Activated naive CD4-positive, alpha-beta T cell treated with anti-CD3 and anti-CD28 coated beads, Interleukin-2, amount 50 U/mL, for 72 hours (primary cell): ENCODE data around the gene OSBP2. TPM values are rescaled to one million over a fixed set of nuclear protein-coding genes. Genes with fewer than 3 reads are reported as not detected.
"Not testable (repeated sequence)": the region's sequence is repeated elsewhere in the genome, so short reads cannot be mapped to it uniquely, and the experiment has no call there.

Experiments
- ATAC-seq, 2 donors: fragments of 150-1000 bp; cut with Tn5 transposase; 2 replicates each; pipeline ENCODE4 v1.10.0; 2021; ENCODE audit warnings: mild to moderate bottlenecking in 2 of 2, moderate library complexity in 2 of 2
- DNase-seq, 2 donors: peaks; one replicate each; pipeline ENCODE4 v3.0.0; 2021 to 2022; ENCODE audit warnings: low spot score in 2 of 2
- H3K27ac Mint-ChIP-seq, 2 donors: one replicate each; pipeline ENCODE4 v1.8.0; 2022; ENCODE audit warnings: mild to moderate bottlenecking in 2 of 2, mixed read lengths in 2 of 2
- H3K36me3 Mint-ChIP-seq, 2 donors: one replicate each; pipeline ENCODE4 v1.8.0; 2022; ENCODE audit warnings: mixed read lengths in 2 of 2
- H3K9me3 Mint-ChIP-seq, 2 donors: one replicate each; pipeline ENCODE4 v1.8.0; 2022; ENCODE audit warnings: mixed read lengths in 2 of 2
- total RNA-seq, 2 donors: library from RNA; stranded (reverse); gene quantifications; one replicate each; pipeline ENCODE4 v1.2.3, GENCODE V29; 2022

OSBP2 gene
- total RNA-seq, 2 donors from 2014 or later: 1.7 to 6.1 TPM

DNA sequence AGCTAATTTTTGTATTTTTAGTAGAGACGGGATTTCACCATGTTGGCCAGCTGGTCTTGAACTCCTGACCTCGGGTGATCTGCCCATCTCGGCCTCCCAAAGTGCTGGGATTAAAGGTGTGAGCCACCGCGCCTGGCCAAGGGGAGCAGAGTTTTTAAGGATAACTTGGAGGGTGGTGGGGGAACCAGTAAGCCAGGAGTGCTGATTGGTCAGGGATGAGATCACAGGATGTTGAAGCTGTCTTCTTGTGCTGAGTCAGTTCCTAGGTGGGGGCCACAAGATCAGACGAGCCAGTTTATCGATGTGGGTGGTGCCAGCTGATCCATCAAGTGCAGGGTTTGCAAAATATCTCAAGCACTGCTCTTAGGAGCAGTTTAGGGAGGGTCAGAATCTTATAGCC is 45.3 kb downstream of the OSBP2 start:
- peaks cover 0 to 18% of the 10 kb centered on the region in 2 donors for H3K36me3 Mint-ChIP-seq
- not testable (repeated sequence) for H3K9me3 Mint-ChIP-seq
- ATAC-seq (peak in 1 of 2 donors; percentile 5), DNase-seq (peak in 1 of 2 donors; percentile 25)
- H3K27ac Mint-ChIP-seq: peak overlapping the region; percentile 64 to 90

DNA sequence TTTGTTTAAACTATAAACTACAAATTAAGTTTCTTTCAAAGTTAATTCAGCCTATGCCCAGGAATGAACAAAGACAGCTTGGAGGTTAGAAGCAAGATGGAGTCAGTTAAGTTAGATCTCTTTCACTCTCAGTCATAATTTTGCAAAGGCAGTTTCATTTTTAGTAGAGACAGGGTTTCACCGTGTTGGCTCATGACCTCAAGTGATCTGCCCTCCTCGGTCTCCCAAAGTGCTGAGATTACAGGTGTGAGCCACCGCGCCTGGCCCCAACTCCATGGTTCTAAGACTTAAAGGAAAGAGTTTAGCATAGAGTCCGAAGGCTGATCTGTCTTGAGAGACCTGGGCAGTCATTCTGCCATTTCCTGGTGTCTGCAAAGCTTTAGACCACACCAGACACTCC is 45.8 kb downstream of the OSBP2 start:
- peaks cover 0 to 20% of the 10 kb centered on the region in 2 donors for H3K36me3 Mint-ChIP-seq
- DNase-seq (peak; percentile 62 to 69), ATAC-seq (peak; percentile 65 to 87)
- H3K27ac Mint-ChIP-seq: peak overlapping the region; percentile 64 to 90
- H3K9me3 Mint-ChIP-seq: not testable (repeated sequence)

DNA sequence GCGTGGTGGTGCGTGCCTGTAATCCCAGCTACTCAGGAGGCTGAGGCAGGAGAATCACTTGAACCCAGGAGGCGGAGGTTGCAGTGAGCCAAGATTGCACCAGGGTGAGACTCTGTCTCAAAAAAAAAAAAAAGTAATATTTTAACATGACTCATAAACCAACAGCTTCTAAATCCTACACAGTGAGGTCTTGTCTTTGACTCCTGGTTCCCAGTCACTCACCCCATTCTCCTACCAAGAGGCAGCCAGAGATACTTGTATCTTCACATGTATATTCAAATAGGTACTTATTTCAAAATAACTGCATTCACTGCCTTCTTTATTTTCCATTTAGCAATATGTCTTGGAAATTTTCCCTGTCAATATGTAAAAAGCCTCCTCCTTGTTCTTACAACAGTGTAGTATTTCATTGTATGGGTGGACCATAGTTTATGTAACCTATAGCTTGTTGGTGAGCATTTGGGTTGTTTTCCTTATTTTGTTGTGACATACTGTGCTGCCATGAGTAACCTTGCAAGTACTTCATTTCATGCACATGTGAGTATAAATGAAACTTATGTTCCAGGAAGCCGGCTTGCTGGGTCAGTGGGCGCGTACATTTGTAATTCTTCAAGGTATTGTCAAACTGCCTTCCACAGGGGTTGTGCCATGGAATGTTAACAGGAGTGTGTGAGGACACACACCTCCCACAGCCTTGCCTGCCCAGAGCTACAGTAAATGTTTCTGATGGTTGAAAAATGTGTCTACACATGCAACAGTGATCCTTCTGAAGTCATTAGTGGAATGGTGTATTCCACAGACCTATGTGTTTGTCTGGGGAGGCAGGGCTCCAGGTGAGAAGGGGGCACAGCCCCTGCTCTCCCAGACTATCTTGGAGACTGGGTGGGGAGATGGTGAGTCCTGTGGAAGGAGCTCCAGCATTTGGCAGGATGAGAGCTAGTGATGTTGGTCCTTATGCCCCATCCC is 47.9 kb downstream of the OSBP2 start:
- peak in 1 of 2 donors; percentile 60 for DNase-seq
- peaks cover 0 to 20% of the 10 kb centered on the region in 2 donors for H3K36me3 Mint-ChIP-seq
- H3K9me3 Mint-ChIP-seq: no peaks in the 10 kb centered on the region
- peak; percentile 51 to 70 for ATAC-seq
- H3K27ac Mint-ChIP-seq: peak overlapping the region; percentile 72 to 99

DNA sequence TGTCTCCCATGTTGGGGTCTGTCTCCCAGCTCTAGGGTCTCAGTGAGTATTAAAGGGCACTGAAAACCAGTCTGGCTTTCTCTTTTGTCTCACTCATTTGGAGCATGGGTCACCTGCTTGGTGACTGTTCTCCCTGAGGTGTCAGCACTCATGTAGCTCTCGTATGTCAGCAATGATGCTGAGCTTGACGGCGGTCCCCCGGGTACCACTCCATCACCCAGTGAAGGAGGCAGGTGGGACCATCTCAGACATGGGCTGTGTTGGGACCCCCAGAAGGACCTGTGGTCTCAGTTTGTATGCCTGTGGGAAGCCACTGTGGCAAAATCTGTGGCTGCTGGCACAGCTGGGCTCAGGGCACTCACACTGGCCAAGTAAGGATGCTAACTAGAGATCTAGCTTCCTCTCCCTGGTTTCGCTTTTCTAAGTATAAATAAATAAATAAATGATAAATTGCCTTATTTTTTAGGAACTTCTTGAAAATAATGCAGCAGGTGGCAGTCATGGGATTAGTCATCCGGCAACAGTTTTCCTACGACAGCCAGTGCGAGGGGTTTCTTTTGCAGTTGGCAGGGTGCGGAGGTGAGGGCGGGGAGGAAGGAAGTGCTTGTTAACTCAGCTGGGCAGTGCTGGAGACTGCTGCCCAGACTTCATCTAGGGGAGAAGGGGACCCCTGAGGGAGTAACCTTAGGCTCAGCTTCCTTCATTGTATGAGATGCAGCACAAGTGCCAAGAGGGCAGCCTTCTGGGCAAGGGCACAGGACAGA is 48.8 kb downstream of the OSBP2 start:
- Mint-ChIP-seq H3K9me3 (no peaks in the 10 kb centered on the region), H3K27ac (peak overlapping the region; percentile 72 to 99), H3K36me3 (peaks cover 0 to 20% of the 10 kb centered on the region in 2 donors)
- ATAC-seq (peak; percentile 10 to 49), DNase-seq (peak in 1 of 2 donors; percentile 40)

DNA sequence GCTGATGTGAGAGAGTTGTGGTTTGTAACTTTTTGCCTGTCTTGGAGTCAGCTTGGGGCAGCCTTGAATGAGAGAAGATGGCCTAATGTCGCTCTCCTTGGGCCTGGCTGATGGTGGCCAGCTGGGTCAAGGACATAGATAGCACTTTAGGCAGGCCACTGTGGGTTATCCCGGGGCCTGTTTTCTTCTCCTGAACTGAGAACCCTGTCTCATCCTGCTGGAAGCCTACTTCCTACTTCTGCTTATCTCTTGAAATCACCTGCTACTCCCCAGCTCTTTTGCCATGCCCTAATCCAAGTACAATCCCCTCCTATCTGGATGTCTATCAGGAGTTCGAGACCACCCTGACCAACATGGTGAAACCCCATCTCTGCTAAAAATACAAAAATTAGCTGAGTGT is 49.5 kb downstream of the OSBP2 start:
- Mint-ChIP-seq H3K27ac (peak overlapping the region; percentile 71 to 91), H3K9me3 (no peaks in the 10 kb centered on the region), H3K36me3 (peaks cover 0 to 18% of the 10 kb centered on the region in 2 donors)
- DNase-seq (no peak), ATAC-seq (no peak)

DNA sequence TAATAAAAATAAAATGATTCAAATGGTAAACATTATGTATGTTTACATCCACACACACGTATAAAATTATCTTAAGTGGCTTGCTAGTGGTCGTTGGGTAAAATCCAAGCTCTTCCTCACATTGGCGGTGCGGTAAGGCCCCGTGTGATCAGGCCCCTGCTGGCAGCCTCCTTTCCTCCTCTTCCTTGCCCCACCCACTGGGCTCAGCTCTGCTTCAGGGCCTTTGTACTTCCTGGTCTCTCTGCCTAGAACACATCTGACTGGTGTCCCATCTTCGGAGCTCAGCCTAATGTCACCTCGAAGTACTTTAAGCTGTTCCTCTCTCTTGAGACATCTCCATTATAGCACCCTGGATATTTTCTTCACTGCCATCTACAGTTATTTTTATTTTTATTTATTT is 52.8 kb downstream of the OSBP2 start:
- ATAC-seq (no peak), DNase-seq (no peak)
- Mint-ChIP-seq H3K27ac (peak overlapping the region in 1 of 2 donors; percentile 81), H3K36me3 (peaks cover 0 to 11% of the 10 kb centered on the region in 2 donors), H3K9me3 (no peaks in the 10 kb centered on the region)

DNA sequence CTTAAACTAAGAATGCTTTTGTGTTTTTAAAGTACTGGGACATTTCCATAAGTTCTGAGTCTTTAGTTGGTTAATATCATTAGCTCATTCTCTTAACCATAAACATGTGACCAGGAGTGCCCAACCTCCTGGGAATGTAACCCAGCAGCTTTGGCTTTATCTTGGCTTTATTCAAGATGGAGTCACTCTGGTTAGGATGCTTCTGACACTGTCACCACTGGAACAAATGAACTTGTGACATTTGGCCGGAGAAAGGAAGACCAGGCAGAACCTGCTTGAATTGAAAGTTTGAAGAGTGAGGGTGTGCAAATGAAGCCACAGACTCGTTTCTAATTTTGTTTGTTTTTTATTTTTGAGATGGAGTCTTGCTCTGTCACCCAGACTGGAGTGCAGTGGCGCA is 54.6 kb downstream of the OSBP2 start:
- Mint-ChIP-seq H3K36me3 (peaks cover 0 to 18% of the 10 kb centered on the region in 2 donors), H3K27ac (no peak overlapping the region), H3K9me3 (no peaks in the 10 kb centered on the region)
- DNase-seq: no peak
- ATAC-seq: no peak

DNA sequence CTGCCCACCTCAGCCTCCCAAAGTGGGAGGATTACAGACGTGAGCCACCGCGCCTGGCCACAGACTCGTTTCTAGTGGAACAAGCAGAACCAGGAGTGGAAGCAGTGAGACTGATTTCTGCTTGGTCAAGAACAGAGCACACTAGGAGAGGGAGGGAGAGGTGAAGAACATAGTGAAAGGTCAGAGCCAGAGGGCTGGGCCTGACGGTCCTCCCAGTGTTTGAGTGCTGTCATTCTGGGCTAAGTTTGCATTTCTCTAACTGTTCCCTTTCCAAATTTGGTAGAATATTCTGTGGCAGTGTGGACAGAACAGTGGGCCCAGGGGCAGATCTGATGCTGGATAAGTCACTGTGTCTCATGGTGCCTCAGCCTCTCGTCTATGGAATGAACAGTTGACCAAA is 55.2 kb downstream of the OSBP2 start:
- H3K36me3 Mint-ChIP-seq: peaks cover 0 to 12% of the 10 kb centered on the region in 2 donors
- no peaks in the 10 kb centered on the region for H3K9me3 Mint-ChIP-seq
- ATAC-seq: no peak
- no peak for DNase-seq
- peak overlapping the region in 1 of 2 donors; percentile 4 for H3K27ac Mint-ChIP-seq

DNA sequence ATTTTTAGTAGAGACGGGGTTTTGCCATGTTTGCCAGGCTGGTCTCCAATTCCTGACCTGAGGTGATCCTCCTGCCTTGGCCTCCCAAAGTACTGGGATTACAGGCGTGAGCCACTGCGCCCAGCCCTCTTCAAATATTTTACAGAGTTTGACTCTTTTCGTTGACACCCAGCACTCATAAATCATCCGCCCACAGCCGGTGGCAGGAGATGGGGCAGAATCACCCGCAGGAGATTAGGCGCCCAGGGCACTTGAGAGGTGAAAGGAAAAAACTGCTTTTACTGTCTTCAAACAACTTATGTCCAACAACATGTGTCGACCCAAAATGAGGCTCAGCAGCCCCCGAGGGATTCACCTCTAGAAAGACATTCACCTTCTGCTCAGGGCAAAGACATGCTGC is 56.9 kb downstream of the OSBP2 start:
- Mint-ChIP-seq H3K36me3 (peaks cover 0 to 9% of the 10 kb centered on the region in 2 donors), H3K27ac (no peak overlapping the region)
- no peak for DNase-seq

DNA sequence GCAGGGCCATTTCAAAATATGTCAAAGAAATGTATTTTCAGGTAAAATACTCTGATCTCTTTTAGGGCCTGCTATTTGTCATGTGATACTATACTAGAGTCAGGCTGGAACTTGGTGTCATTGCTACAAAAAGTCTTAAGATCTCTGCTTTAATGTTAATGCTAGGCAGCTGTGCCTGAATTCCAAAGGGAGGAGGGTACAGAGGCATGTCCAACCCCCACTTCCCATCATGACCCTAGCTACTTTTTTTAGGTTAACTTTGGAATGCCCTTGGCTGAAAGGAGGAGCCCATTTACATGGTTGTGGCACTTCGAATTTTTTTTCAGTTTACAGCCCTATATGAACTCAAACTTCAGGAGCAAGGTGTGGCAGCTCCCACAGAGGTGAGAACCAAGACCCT is 58.1 kb downstream of the OSBP2 start:
- Mint-ChIP-seq H3K9me3 (no peaks in the 10 kb centered on the region), H3K27ac (no peak overlapping the region), H3K36me3 (peaks cover 0 to 9% of the 10 kb centered on the region in 2 donors)
- ATAC-seq: no peak
- DNase-seq: no peak

More for the DNA sequence above, 56.9 kb downstream of the OSBP2 start:
- ATAC-seq: no peak
- H3K9me3 Mint-ChIP-seq: no peaks in the 10 kb centered on the region

DNA sequence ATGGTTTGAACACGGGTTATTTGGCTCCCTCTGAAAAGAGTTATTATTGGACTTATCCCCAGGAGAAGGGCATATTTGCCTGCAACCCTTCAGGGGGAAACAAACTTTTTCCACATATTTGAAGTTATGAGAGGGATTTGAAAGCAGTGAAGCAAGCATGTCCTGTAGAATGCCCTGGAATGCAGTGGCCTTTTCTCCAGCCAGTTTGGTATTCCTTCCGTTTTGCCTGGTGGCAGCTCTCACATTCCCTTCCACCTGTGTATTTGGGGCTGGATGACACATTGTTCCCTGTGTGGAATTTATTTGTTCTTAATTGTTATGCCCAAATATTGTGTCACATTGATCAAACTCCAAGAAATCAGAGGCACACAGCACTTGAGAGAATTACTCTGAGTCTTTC is 59.0 kb downstream of the OSBP2 start:
- ATAC-seq (no peak), DNase-seq (no peak)
- Mint-ChIP-seq H3K9me3 (no peaks in the 10 kb centered on the region), H3K27ac (no peak overlapping the region), H3K36me3 (peaks cover 0 to 9% of the 10 kb centered on the region in 2 donors)

DNA sequence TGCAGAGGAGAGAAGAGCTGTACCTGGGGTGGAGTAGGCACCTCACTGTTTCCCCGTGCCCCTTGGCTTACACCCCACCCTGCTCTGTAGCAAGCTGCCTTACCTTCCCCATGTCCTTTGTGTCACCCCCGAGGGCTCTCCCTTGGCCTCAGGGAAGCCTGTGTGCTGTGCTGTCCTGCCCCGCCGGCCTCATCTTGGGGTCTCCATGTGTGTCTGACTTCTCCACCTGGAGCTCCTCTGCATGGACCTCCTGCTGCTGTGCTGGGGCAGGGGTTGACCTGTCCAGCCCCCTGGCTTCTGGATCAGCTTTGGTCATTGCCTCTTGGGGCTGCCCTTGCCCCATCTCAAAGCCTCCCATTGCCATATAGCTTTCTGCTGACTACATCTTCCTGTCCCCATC is 59.8 kb downstream of the OSBP2 start:
- no peak for ATAC-seq
- Mint-ChIP-seq H3K9me3 (no peaks in the 10 kb centered on the region), H3K27ac (peak overlapping the region in 1 of 2 donors; percentile 79), H3K36me3 (peaks cover 0 to 9% of the 10 kb centered on the region in 2 donors)
- no peak for DNase-seq

DNA sequence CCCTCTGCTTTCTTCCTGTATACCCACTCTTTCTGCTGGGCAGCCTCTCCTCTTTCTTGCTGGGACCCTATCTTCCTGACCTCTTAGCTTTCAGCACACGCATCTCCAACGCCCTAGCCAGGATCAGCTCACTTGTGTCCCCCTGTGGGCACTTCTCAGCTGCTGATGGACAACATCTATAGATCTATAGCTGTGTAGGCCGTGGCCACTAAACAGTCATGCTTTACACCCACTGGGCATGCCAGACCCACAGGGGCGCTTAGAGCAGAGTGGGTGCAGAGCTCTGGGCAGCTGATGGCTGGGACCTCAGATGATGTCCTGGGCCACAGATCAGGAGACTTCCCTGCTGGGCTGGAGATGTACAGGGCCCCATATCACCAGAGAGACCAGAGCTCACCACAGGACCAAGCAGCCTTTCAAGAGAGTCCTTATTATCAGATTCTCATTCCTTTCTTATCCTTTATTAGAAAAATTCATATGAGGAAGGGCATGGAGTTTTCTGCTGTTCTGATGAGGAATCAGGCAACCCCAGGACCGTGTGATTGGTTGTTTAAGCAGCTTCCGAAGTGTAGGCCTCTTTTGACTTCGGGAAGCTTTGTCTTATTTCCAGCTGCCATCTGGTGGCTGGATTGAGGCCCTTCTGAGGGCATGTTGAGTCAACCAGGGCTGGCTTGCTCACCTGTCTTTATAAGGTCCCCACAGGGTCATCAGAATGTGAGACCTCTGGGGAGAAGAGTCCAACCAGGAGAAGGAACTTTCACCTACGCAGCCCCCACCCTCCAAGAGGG is 60.5 kb downstream of the OSBP2 start:
- peak in 1 of 2 donors; percentile 58 for DNase-seq
- peak overlapping the region in 1 of 2 donors; percentile 79 for H3K27ac Mint-ChIP-seq
- peak; percentile 84 to 92 for ATAC-seq
- H3K36me3 Mint-ChIP-seq: peaks cover 0 to 9% of the 10 kb centered on the region in 2 donors
- H3K9me3 Mint-ChIP-seq: no peaks in the 10 kb centered on the region

DNA sequence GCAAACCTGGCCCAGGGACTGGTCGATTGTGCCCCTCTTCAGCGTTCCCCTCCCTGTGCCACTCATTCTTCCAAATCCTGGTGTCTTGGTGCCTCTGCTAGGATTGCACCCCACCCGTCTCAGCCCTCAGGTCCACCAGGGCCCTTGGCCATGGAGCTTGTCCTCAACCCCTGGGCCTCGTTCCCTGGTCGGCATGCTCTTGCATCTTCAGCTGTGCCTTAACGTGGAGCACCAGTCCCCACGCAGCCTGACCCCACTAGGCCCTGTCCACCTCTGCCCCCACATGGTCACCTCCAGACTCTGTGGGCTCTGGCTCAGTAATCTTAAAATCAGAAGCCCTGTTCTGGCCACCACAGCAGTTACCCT is 61.1 kb downstream of the OSBP2 start:
- Mint-ChIP-seq H3K9me3 (no peaks in the 10 kb centered on the region), H3K27ac (no peak overlapping the region), H3K36me3 (peaks cover 0 to 9% of the 10 kb centered on the region in 2 donors)
- DNase-seq (no peak), ATAC-seq (peak in 1 of 2 donors; percentile 27)

DNA sequence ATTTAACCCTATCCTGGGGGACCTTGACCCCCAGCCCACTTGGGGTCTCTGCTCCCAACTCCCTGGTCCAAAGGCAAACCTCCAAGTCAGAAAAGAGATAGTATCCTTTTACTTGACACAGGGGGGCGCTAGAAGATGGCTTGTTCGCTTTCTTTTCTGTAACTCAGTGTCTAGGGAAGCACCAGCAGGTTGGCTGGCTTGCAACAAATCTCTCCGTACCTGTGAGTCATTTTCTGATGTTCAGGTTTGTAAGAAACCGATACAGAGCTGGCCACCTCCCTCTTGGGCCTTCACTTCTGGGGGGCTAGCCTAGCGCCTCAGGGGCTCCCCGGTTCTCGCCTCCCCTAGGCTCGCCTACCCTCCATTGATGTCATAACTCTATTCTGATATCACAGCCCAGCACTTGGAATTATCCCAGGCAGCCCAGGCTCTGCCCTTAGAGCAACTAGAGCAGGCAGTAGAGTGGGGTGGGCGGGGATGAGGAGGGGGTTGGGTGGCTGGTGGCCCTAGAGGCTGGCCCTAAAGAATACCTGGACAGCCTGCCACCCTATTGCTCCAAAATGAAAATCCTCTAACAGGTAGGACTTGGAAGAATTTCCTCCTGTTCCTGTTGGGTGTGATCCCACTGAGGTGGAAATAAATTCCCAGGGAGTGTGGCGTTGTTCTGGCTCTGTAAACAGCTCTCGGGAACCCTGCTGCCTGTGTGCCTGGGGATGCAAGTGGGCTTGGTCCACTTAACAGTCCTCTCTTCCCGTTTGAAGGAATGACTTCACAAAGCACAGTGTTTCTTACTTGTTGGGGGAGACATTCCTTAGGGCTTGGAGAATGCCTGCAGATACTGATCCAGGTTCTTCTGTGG is 69.4 kb downstream of the OSBP2 start:
- Mint-ChIP-seq H3K9me3 (no peaks in the 10 kb centered on the region), H3K27ac (no peak overlapping the region), H3K36me3 (no peaks in the 10 kb centered on the region)
- ATAC-seq (peak; percentile 87 to 91), DNase-seq (peak in 1 of 2 donors; percentile 65)

DNA sequence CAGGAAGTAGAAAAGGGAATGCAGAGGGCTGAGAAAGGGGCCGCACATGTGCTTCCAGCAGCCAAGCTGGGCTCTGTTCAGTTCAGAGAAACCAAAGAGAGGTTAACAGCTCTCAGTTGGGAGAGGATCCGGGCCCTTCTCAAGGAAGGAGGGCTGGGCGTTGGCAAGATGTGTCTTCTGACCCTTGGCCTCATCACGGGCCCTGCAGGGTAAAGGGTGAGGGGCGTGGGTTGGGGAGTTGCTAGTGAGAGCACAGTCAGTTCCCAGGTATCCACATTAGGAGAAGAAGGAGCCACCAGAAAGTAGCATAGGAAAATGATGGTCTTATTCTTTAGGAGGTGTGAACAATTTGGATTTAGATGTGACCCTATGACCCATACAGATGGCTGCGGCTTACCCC is 73.0 kb downstream of the OSBP2 start:
- no peak for ATAC-seq
- no peak for DNase-seq
- no peaks in the 10 kb centered on the region for H3K36me3 Mint-ChIP-seq
- H3K9me3 Mint-ChIP-seq: no peaks in the 10 kb centered on the region
- no peak overlapping the region for H3K27ac Mint-ChIP-seq
